H1 (cell line): Measurements from ENCODE around the gene ROR1. TPM values are rescaled to one million over a fixed set of nuclear protein-coding genes. Genes with fewer than 3 reads are reported as not detected.

Experiments
- CTCF ChIA-PET: fragments of 300-600 bp; sonication (Branson Sonifier 250); formaldehyde crosslinking; loops from one replicate; lab custom pipeline; 2021; ENCODE audit not compliant: partially characterized antibody; lab: Charles Lee
- POLR2A ChIA-PET: fragments of 300-600 bp; sonication (Branson Sonifier 250); formaldehyde crosslinking; loops from one replicate; lab custom pipeline; 2021; ENCODE audit warnings: inconsistent platforms; ENCODE audit not compliant: partially characterized antibody; lab: Charles Lee
- DNase-seq, 2 experiments: peaks; one replicate each; pipeline versions ENCODE4 v3.0.0 to v3.0.0-alpha.2; 2010 to 2022; ENCODE audit warnings: low spot score in 2 of 2, low read depth in 1 of 2, mixed read lengths in 1 of 2
- FAIRE-seq: peaks from 2 replicates; lab custom pipeline; 2011; peaks lifted over from hg19 to GRCh38; lab: Jason Lieb, UNC
- H2AFZ ChIP-seq: 2 replicates; pipeline ENCODE4 v1.8.1; 2012; ENCODE audit warnings: low read length, inconsistent platforms
- H2AK5ac ChIP-seq: 2 replicates; pipeline ENCODE4 v1.6.1; 2013; ENCODE audit warnings: low read depth, low read length
- H2BK120ac ChIP-seq: replicated peaks from 2 replicates; pipeline ENCODE3; 2013; ENCODE audit warnings: low read depth, low read length, inconsistent platforms
- H2BK12ac ChIP-seq: 2 replicates; pipeline ENCODE4 v1.6.1; 2013; ENCODE audit warnings: low read depth, low read length
- H2BK15ac ChIP-seq: 2 replicates; pipeline ENCODE4 v1.6.1; 2013; ENCODE audit warnings: low read length
- H2BK20ac ChIP-seq: 2 replicates; pipeline ENCODE4 v1.6.1; 2013; ENCODE audit warnings: low read length
- H2BK5ac ChIP-seq: 2 replicates; pipeline ENCODE4 v1.6.1; 2013; ENCODE audit warnings: low read depth, low read length
- H3K14ac ChIP-seq: 2 replicates; pipeline ENCODE4 v1.6.1; 2013; ENCODE audit warnings: inconsistent platforms; ENCODE audit not compliant: insufficient read length
- H3K18ac ChIP-seq: 2 replicates; pipeline ENCODE4 v1.6.1; 2013; ENCODE audit warnings: low read length; ENCODE audit errors: extremely low read depth
- H3K23ac ChIP-seq: 2 replicates; pipeline ENCODE4 v1.6.1; 2013; ENCODE audit warnings: inconsistent platforms; ENCODE audit not compliant: insufficient read length
- H3K23me2 ChIP-seq: 2 replicates; pipeline ENCODE4 v1.6.1; 2013; ENCODE audit warnings: low read depth, low read length
- H3K27ac ChIP-seq: 2 replicates; pipeline ENCODE4 v1.6.1; 2011; ENCODE audit warnings: low read depth, low read length, inconsistent platforms
- H3K27me3 ChIP-seq, 4 experiments: replicated peaks in 1 of 4; 1 replicate in 1 of 4; 2 replicates in 3 of 4; pipeline versions ENCODE4 v1.6.1 to v1.8.1; 2011 to 2013; ENCODE audit warnings: low read length in 3 of 4, mild to moderate bottlenecking in 3 of 4, inconsistent platforms in 2 of 4, mixed read lengths in 2 of 4, moderate library complexity in 1 of 4; ENCODE audit not compliant: control insufficient read depth in 3 of 4, insufficient read depth in 3 of 4; ENCODE audit errors: extremely low read depth in 1 of 4
- H3K36me3 ChIP-seq, 4 experiments: 2 replicates each; pipeline versions ENCODE4 v1.6.1 to v1.8.1; 2011 to 2013; ENCODE audit warnings: mild to moderate bottlenecking in 4 of 4, low read length in 3 of 4, moderate library complexity in 2 of 4, control low read depth in 1 of 4, inconsistent platforms in 1 of 4; ENCODE audit not compliant: insufficient read depth in 4 of 4, control insufficient read depth in 2 of 4
- H3K4ac ChIP-seq: replicated peaks from 2 replicates; pipeline ENCODE3; 2013; ENCODE audit warnings: low read length, low read depth, mixed read lengths, inconsistent platforms; ENCODE audit not compliant: insufficient read length
- H3K4me1 ChIP-seq, 4 experiments: replicated peaks in 1 of 4; 1 replicate in 1 of 4; 2 replicates in 3 of 4; pipeline versions ENCODE4 v1.6.1 to v1.8.1; 2011 to 2013; ENCODE audit warnings: low read length in 3 of 4, inconsistent platforms in 2 of 4, mixed read lengths in 1 of 4; ENCODE audit not compliant: insufficient read depth in 4 of 4, control insufficient read depth in 3 of 4
- H3K4me2 ChIP-seq, 2 experiments: 2 replicates each; pipeline versions ENCODE4 v1.6.1 to v1.8.1; 2011 to 2013; ENCODE audit warnings: low read depth in 2 of 2, low read length in 2 of 2, control low read depth in 1 of 2, inconsistent platforms in 1 of 2, mild to moderate bottlenecking in 1 of 2; ENCODE audit not compliant: insufficient read depth in 1 of 2
- H3K4me3 ChIP-seq, 4 experiments: fragments of 200-600, 300-600 bp in 1 of 4; sonication (generic), shearing (Covaris generic), sonication (Bioruptor Twin) in 1 of 4; 2 replicates each; pipeline versions ENCODE4 v1.5.1 to v1.8.1; 2011 to 2016; ENCODE audit warnings: low read length in 4 of 4, low read depth in 3 of 4, control low read depth in 2 of 4, inconsistent platforms in 2 of 4, mild to moderate bottlenecking in 2 of 4, mixed read lengths in 1 of 4, moderate library complexity in 1 of 4; ENCODE audit not compliant: insufficient read depth in 2 of 4; ENCODE audit errors: extremely low read depth in 1 of 4
- H3K56ac ChIP-seq: replicated peaks from 2 replicates; pipeline ENCODE3; 2013; ENCODE audit warnings: low read depth, mild to moderate bottlenecking, mixed read lengths, low read length, inconsistent platforms; ENCODE audit not compliant: insufficient read length
- H3K79me1 ChIP-seq: 2 replicates; pipeline ENCODE4 v1.6.1; 2013; ENCODE audit warnings: low read depth, low read length, control low read depth
- H3K79me2 ChIP-seq, 2 experiments: 2 replicates each; pipeline versions ENCODE4 v1.6.1 to v1.8.1; 2012 to 2013; ENCODE audit warnings: low read length in 2 of 2, mild to moderate bottlenecking in 2 of 2, inconsistent platforms in 1 of 2; ENCODE audit not compliant: insufficient read depth in 2 of 2, control insufficient read depth in 1 of 2
- H3K9ac ChIP-seq, 4 experiments: replicated peaks in 1 of 4; 1 replicate in 1 of 4; 2 replicates in 3 of 4; pipeline versions ENCODE4 v1.6.1 to v1.8.1; 2011 to 2013; ENCODE audit warnings: low read depth in 3 of 4, low read length in 3 of 4, control low read depth in 2 of 4, mild to moderate bottlenecking in 2 of 4, moderate library complexity in 2 of 4, inconsistent platforms in 1 of 4; ENCODE audit errors: extremely low read depth in 1 of 4
- H3K9me3 ChIP-seq, 2 experiments: 2 replicates each; pipeline versions ENCODE4 v1.6.1 to v1.8.1; 2012 to 2013; ENCODE audit warnings: mild to moderate bottlenecking in 2 of 2, moderate library complexity in 2 of 2, control low read depth in 1 of 2, inconsistent platforms in 1 of 2, low read depth in 1 of 2, low read length in 1 of 2, mixed read lengths in 1 of 2; ENCODE audit not compliant: insufficient read depth in 2 of 2
- H4K20me1 ChIP-seq, 2 experiments: replicated peaks in 1 of 2; 2 replicates each; pipeline versions ENCODE3 to v1.8.1; 2011 to 2013; ENCODE audit warnings: inconsistent platforms in 2 of 2, low read length in 2 of 2, mild to moderate bottlenecking in 1 of 2; ENCODE audit not compliant: insufficient read depth in 2 of 2, control insufficient read depth in 1 of 2
- H4K5ac ChIP-seq: 2 replicates; pipeline ENCODE4 v1.6.1; 2013; ENCODE audit warnings: low read length, low read depth, mixed read lengths, inconsistent platforms; ENCODE audit not compliant: insufficient read length
- H4K8ac ChIP-seq: 2 replicates; pipeline ENCODE4 v1.8.0; 2013; ENCODE audit warnings: mild to moderate bottlenecking, moderate library complexity, low read length, inconsistent platforms; ENCODE audit not compliant: insufficient read depth; ENCODE audit errors: extremely low read depth
- H4K91ac ChIP-seq: replicated peaks from 2 replicates; pipeline ENCODE3; 2013; ENCODE audit warnings: low read length, mixed read lengths, inconsistent platforms; ENCODE audit not compliant: insufficient read length
- POLR2AphosphoS5 ChIP-seq: IDR thresholded peaks from 2 replicates; pipeline ENCODE4 v1.6.1; 2011; ENCODE audit warnings: low read depth, low read length
- RBBP5 ChIP-seq: IDR thresholded peaks from 2 replicates; pipeline ENCODE4 v1.7.1; 2012; ENCODE audit warnings: low read depth, mild to moderate bottlenecking, inconsistent platforms, low read length, moderate library complexity, borderline replicate concordance
- WGBS, 2 experiments: shearing (Covaris generic) in 1 of 2; methylation state at CpG; one replicate each; pipeline versions ENCODE4 v1.1.6 to v1.1.7; 2013 to 2015; ENCODE audit warnings: low lambda C conversion rate in 2 of 2, mixed read lengths in 2 of 2, inconsistent platforms in 1 of 2, low coverage in 1 of 2, missing lambda C conversion rate in 1 of 2; ENCODE audit not compliant: insufficient replicate concordance in 2 of 2, insufficient coverage in 1 of 2, insufficient read length in 1 of 2; ENCODE audit errors: extremely low coverage in 1 of 2, missing lambda C conversion rate in 1 of 2; 5-methylcytosine and 5-hydroxymethylcytosine counted together
- polyA plus RNA-seq, 7 experiments: library from polyadenylated mRNA; depleted of rRNA in 3 of 7; stranded (reverse) in 5 of 7; unstranded in 2 of 7; fragments of >200 nt in 5 of 7; fragments of 200-250 nt in 2 of 7; gene quantifications; 1 replicate in 5 of 7; 2 replicates in 1 of 7; 4 replicates in 1 of 7; pipeline versions ENCODE4 v1.2.1 to v1.2.3, GENCODE V29; 2011 to 2013; ENCODE audit warnings: missing spikeins in 2 of 7, mixed read lengths in 2 of 7
- total RNA-seq: library from RNA; stranded (reverse); fragmentation: NEBNext Ultra II Directional; extraction: Animal tissue kit (Norgen Biotek cat#: 25700); gene quantifications from 2 replicates; pipeline ENCODE4 v1.2.1, GENCODE V29; 2021

The ROR1 gene
- total and polyA plus RNA-seq, 2 of the 8 experiments (the other 6 are each of a cell fraction or from before 2014, with no cell fraction given): 33.6 to 73.6 TPM

DNA sequence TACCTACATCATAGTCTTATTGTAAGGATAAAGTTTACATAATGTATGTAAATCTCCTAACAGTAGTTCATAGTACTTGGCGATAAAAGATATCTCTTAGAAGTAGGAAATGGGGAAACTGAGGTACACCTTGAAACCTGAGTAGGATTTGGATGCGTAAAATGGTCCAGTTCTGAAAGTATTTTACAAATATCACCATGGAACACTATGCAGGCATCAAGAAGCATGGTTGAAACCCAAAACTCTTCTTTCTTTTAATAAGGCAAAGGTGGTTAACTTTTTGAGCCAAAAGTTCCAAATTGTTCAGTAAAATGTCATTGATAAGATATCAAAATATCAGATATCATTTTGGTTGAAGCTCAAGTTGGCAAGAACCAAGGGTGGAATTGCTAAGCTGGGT is 46.0 kb downstream of the ROR1 start:
- POLR2A ChIA-PET: no interaction called here
- CTCF ChIA-PET: no interaction called here

More for the DNA sequence above, 46.0 kb downstream of the ROR1 start:
- Histone ChIP-seq H4K20me1 (peaks cover 4 to 18% of the 10 kb centered on the region in 2 experiments), H3K36me3 (peaks cover 0 to 11% (median 2%) of the 10 kb centered on the region in 4 experiments; a peak in 4 of 8 replicates), H3K27ac (no peak overlapping the region), H3K4me3 (no peak overlapping the region), H3K4me2 (no peak overlapping the region), H2BK15ac (no peak overlapping the region), H3K4ac (no peak overlapping the region), H3K56ac (no peak overlapping the region), H3K27me3 (no peaks in the 10 kb centered on the region), H4K91ac (no peak overlapping the region), H3K79me1 (peaks cover 8% of the 10 kb centered on the region; the same call in 1 of the 2 replicates), H2BK12ac (no peak overlapping the region), H3K23ac (no peak overlapping the region), H3K18ac (no peak overlapping the region), H2AK5ac (no peak overlapping the region), H3K23me2 (no peaks in the 10 kb centered on the region), H3K4me1 (peaks cover 0 to 24% (median 7%) of the 10 kb centered on the region in 4 experiments; a peak in 4 of 7 replicates), H2BK20ac (no peak overlapping the region), H3K14ac (no peak overlapping the region), H2BK5ac (no peak overlapping the region), H3K9ac (no peak overlapping the region), H2BK120ac (no peak overlapping the region), H3K79me2 (peaks cover 27 to 100% of the 10 kb centered on the region in 2 experiments), H4K5ac (no peak overlapping the region), H3K9me3 (peaks cover 14 to 16% of the 10 kb centered on the region in 2 experiments)
- DNase-seq (no peak), FAIRE-seq (no peak)
- TF ChIP-seq RBBP5: no peak
- no peak for TF ChIP-seq POLR2AphosphoS5
- TF ChIP-seq, all 59 proteins: peak for 0
- no peak overlapping the region for H4K8ac ChIP-seq
- 95% methylated on average over 2 of the region's 2 CpGs; no CpG with 5 or more reads in 1 of the 2 experiments for WGBS, 2 experiments
- H2AFZ ChIP-seq: no peak overlapping the region
